HG03060 (cell line): Measurements from ENCODE around the gene CCDC171.
"Not testable (repeated sequence)": the region's sequence is repeated elsewhere in the genome, so short reads cannot be mapped to it uniquely, and the experiment has no call there.

ENCODE experiments used
- ATAC-seq: cut with Tn5 transposase; IDR thresholded peaks from one replicate; pipeline ENCODE4 v1.9.1; 2021; ENCODE audit warnings: low read depth, moderate number of reproducible peaks; ENCODE audit not compliant: unreplicated experiment

The CCDC171 gene

GRCh38 chr9:15549611-15550010 lies 3.2 kb upstream of the CCDC171 start:
- ATAC-seq: no peak

- ATAC-seq: no peak
These were observed 670 bp downstream of the CCDC171 start for GRCh38 chr9:15553528-15553898.

- ATAC-seq: no peak
These were observed 17.9 kb downstream of the CCDC171 start for GRCh38 chr9:15570769-15571168.

- ATAC-seq: no peak
These were observed 19.4 kb downstream of the CCDC171 start for GRCh38 chr9:15572200-15572770.

GRCh38 chr9:15576350-15577050 lies 23.7 kb downstream of the CCDC171 start:
- ATAC-seq: no peak

GRCh38 chr9:15578714-15579113 lies 25.9 kb downstream of the CCDC171 start:
- no peak for ATAC-seq

- no peak for ATAC-seq
These were observed 31.5 kb downstream of the CCDC171 start for GRCh38 chr9:15584379-15584778.

- ATAC-seq: no peak
These were observed 39.5 kb downstream of the CCDC171 start for GRCh38 chr9:15592317-15592716.

- not testable (repeated sequence) for ATAC-seq
These were observed 40.1 kb downstream of the CCDC171 start for GRCh38 chr9:15592940-15593339.

- not testable (repeated sequence) for ATAC-seq
These were observed 48.0 kb downstream of the CCDC171 start for GRCh38 chr9:15600666-15601330.

- ATAC-seq: no peak
These were observed 54.0 kb downstream of the CCDC171 start for GRCh38 chr9:15606643-15607472.

- ATAC-seq: no peak
These were observed 60.1 kb downstream of the CCDC171 start for GRCh38 chr9:15612962-15613361.

- no peak for ATAC-seq
These were observed 64.9 kb downstream of the CCDC171 start for GRCh38 chr9:15617782-15618181.

- no peak for ATAC-seq
These were observed 65.9 kb downstream of the CCDC171 start for GRCh38 chr9:15618540-15619331.

GRCh38 chr9:15622318-15622971 lies 69.6 kb downstream of the CCDC171 start:
- no peak for ATAC-seq

GRCh38 chr9:15635752-15636151 lies 82.9 kb downstream of the CCDC171 start:
- ATAC-seq: no peak

- no peak for ATAC-seq
These were observed 87.3 kb downstream of the CCDC171 start for GRCh38 chr9:15640121-15640520.

GRCh38 chr9:15641291-15641690 lies 88.4 kb downstream of the CCDC171 start:
- no peak for ATAC-seq

- no peak for ATAC-seq
These were observed 89.6 kb downstream of the CCDC171 start for GRCh38 chr9:15642369-15642962.
